Upper lobe of right lung (tissue), 1 donor: ENCODE data around the gene NPY. TPM values are rescaled to one million over a fixed set of nuclear protein-coding genes. Genes with fewer than 3 reads are reported as not detected.

ENCODE experiments used
- ATAC-seq: fragments of 200-7000 bp; cut with Tn5 transposase; one replicate; pipeline ENCODE4 v1.9.1; 2020; ENCODE audit warnings: mild to moderate bottlenecking, moderate library complexity
- DNase-seq: peaks from one replicate; pipeline ENCODE4 v3.0.0-alpha.2; 2020
- H3K27ac ChIP-seq: fragments of 200-600 bp; one replicate; pipeline ENCODE4 v1.8.0; 2022
- H3K27me3 ChIP-seq: fragments of 200-600 bp; one replicate; pipeline ENCODE4 v1.8.0; 2022; ENCODE audit warnings: mild to moderate bottlenecking
- H3K36me3 ChIP-seq: fragments of 200-600 bp; one replicate; pipeline ENCODE4 v1.8.0; 2022
- H3K4me1 ChIP-seq: fragments of 200-600 bp; one replicate; pipeline ENCODE4 v1.8.0; 2022
- H3K4me3 ChIP-seq: fragments of 200-600 bp; one replicate; pipeline ENCODE4 v1.8.0; 2022; ENCODE audit warnings: mild to moderate bottlenecking
- H3K9me3 ChIP-seq: fragments of 200-600 bp; one replicate; pipeline ENCODE4 v1.8.0; 2022
- CTCF ChIP-seq: fragments of 200-600 bp; IDR thresholded peaks from one replicate; pipeline ENCODE4 v1.8.0; 2022; ENCODE audit warnings: antibody characterized with exemption
- intact Hi-C: fragments of 100-400 bp; cut with DNase I; formaldehyde crosslinking; loops from one replicate; pipeline ENCODE4 v1.11.0; 2022
- total RNA-seq: library from RNA; stranded (reverse); fragmentation: NEBNext Ultra II Directional; extraction: Animal tissue kit (Norgen Biotek cat#: 25700); gene quantifications from one replicate; pipeline ENCODE4 v1.2.1, GENCODE V29; 2021
- donor health status: DM: no; HTN: yes; CAD: no; lungs with severe emphysema.

Gene NPY
- total RNA-seq, 1 donor from 2014 or later = not detected

- no peaks in the 10 kb centered on the region for H3K9me3 ChIP-seq
- peak overlapping the region; percentile 42 for H3K27ac ChIP-seq
- no peaks in the 10 kb centered on the region for H3K4me1 ChIP-seq
- intact Hi-C loops = no loop called here
- H3K27me3 ChIP-seq = no peaks in the 10 kb centered on the region
- no peak overlapping the region for H3K4me3 ChIP-seq
- DNase-seq (peak; percentile 69), ATAC-seq (peak; percentile 68)
- H3K36me3 ChIP-seq = no peaks in the 10 kb centered on the region
- TF ChIP-seq CTCF = no peak
Observed at GRCh38 chr7:24328050-24328449, 44.1 kb downstream of the NPY start.

- Histone ChIP-seq H3K4me1 (no peaks in the 10 kb centered on the region), H3K36me3 (no peaks in the 10 kb centered on the region), H3K27ac (no peak overlapping the region), H3K27me3 (no peaks in the 10 kb centered on the region), H3K9me3 (no peaks in the 10 kb centered on the region), H3K4me3 (no peak overlapping the region)
- no peak for TF ChIP-seq CTCF
- DNase-seq (no peak), ATAC-seq (no peak)
- intact Hi-C loops = no loop called here
Observed at GRCh38 chr7:24328894-24329293, 44.9 kb downstream of the NPY start.

DNA sequence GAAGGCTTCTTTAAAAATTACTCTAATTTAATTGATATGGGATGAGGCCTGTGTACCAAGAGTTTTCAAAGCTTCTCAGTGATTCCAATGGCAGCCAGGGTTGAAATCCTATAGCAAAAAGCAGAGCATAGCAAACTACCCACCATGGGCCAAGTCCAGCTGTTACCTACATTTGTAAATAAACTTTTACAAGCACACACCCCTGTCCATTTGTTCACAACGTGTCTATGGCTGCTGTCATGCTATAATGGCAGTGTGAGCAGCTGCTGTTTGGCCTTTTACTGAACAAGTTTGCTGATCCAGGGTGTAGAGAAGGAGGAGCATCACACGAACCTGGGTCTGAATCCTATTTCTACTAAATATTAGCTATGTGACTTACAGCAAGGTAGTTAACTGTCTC lies 50.0 kb downstream of the NPY start:
- ATAC-seq (no peak), DNase-seq (no peak)
- Histone ChIP-seq H3K4me1 (no peaks in the 10 kb centered on the region), H3K27me3 (no peaks in the 10 kb centered on the region), H3K9me3 (no peaks in the 10 kb centered on the region), H3K27ac (no peak overlapping the region), H3K4me3 (no peak overlapping the region), H3K36me3 (no peaks in the 10 kb centered on the region)
- intact Hi-C loops = no loop called here
- TF ChIP-seq CTCF = no peak

- no peaks in the 10 kb centered on the region for H3K4me1 ChIP-seq
- intact Hi-C loops = no loop called here
- ATAC-seq = no peak
- no peaks in the 10 kb centered on the region for H3K9me3 ChIP-seq
- no peak overlapping the region for H3K4me3 ChIP-seq
- no peaks in the 10 kb centered on the region for H3K36me3 ChIP-seq
- no peak overlapping the region for H3K27ac ChIP-seq
- H3K27me3 ChIP-seq = no peaks in the 10 kb centered on the region
- DNase-seq = no peak
- TF ChIP-seq CTCF = no peak
Observed at GRCh38 chr7:24334627-24335026, 50.6 kb downstream of the NPY start.

DNA sequence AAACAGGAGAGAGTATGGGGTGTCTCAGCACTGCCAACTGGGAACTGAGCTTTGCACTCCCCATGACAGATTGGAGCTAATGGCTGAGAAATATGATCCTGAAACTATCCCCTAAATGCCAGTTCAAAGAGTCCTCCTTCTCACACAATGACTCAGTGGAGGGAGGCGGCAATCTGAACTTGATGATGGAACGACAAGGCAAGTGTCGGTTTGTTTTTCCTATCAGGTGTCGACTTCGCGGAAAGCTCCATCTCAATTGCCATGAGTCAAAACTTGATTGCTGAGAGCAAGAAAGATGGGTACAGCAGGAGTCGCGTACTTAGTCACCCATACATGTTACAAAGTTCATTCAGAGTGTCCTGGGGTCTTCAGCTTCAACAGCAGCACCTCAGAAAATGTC lies 52.5 kb downstream of the NPY start:
- no peak for DNase-seq
- Histone ChIP-seq H3K9me3 (no peaks in the 10 kb centered on the region), H3K27ac (no peak overlapping the region), H3K36me3 (no peaks in the 10 kb centered on the region), H3K4me1 (no peaks in the 10 kb centered on the region), H3K4me3 (no peak overlapping the region), H3K27me3 (no peaks in the 10 kb centered on the region)
- TF ChIP-seq CTCF = no peak
- intact Hi-C loops = no loop called here
- ATAC-seq = no peak

DNA sequence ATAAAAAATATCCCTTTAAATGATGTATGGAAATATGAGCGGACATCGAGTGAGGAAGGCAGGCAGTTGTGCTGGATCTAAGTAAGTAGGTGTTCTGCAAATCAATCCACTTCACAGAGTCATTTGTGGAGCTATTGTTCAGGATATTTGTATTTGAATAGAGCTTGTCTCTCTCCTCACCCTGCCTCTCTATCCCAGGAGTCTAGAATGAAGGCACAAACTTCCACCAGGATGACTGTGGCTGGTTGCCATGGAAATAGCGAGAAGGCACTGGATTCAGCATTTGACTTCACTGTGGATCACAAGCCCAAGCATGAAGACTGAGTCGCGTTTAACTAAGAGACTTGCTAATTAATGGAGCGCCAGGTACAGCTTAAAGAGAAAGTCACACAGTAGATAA lies 53.2 kb downstream of the NPY start:
- intact Hi-C loops = no loop called here
- H3K4me3 ChIP-seq = no peak overlapping the region
- H3K27ac ChIP-seq = no peak overlapping the region

More for the DNA sequence above, 53.2 kb downstream of the NPY start:
- DNase-seq (no peak), ATAC-seq (no peak)
- H3K4me1 ChIP-seq = no peaks in the 10 kb centered on the region
- H3K9me3 ChIP-seq = no peaks in the 10 kb centered on the region
- TF ChIP-seq CTCF = no peak
- no peaks in the 10 kb centered on the region for H3K36me3 ChIP-seq
- no peaks in the 10 kb centered on the region for H3K27me3 ChIP-seq
